Upper lobe of right lung (tissue), 1 donor: ENCODE measurements around the gene HNRNPL. TPM values are rescaled to one million over a fixed set of nuclear protein-coding genes. Genes with fewer than 3 reads are reported as not detected.
"Not testable (repeated sequence)": the region's sequence is repeated elsewhere in the genome, so short reads cannot be mapped to it uniquely, and the experiment has no call there.

Experiments used
- ATAC-seq: fragments of 200-7000 bp; cut with Tn5 transposase; one replicate; pipeline ENCODE4 v1.9.1; 2020; ENCODE audit warnings: mild to moderate bottlenecking, moderate library complexity
- DNase-seq: peaks from one replicate; pipeline ENCODE4 v3.0.0-alpha.2; 2020
- H3K27ac ChIP-seq: fragments of 200-600 bp; one replicate; pipeline ENCODE4 v1.8.0; 2022
- H3K27me3 ChIP-seq: fragments of 200-600 bp; one replicate; pipeline ENCODE4 v1.8.0; 2022; ENCODE audit warnings: mild to moderate bottlenecking
- H3K36me3 ChIP-seq: fragments of 200-600 bp; one replicate; pipeline ENCODE4 v1.8.0; 2022
- H3K4me1 ChIP-seq: fragments of 200-600 bp; one replicate; pipeline ENCODE4 v1.8.0; 2022
- H3K4me3 ChIP-seq: fragments of 200-600 bp; one replicate; pipeline ENCODE4 v1.8.0; 2022; ENCODE audit warnings: mild to moderate bottlenecking
- H3K9me3 ChIP-seq: fragments of 200-600 bp; one replicate; pipeline ENCODE4 v1.8.0; 2022
- CTCF ChIP-seq: fragments of 200-600 bp; IDR thresholded peaks from one replicate; pipeline ENCODE4 v1.8.0; 2022; ENCODE audit warnings: antibody characterized with exemption
- intact Hi-C: fragments of 100-400 bp; cut with DNase I; formaldehyde crosslinking; loops from one replicate; pipeline ENCODE4 v1.11.0; 2022
- total RNA-seq: library from RNA; stranded (reverse); fragmentation: NEBNext Ultra II Directional; extraction: Animal tissue kit (Norgen Biotek cat#: 25700); gene quantifications from one replicate; pipeline ENCODE4 v1.2.1, GENCODE V29; 2021
- donor health status: DM: no; HTN: yes; CAD: no; lungs with severe emphysema.

HNRNPL gene
- total RNA-seq, 1 donor from 2014 or later: 248 TPM

GRCh38 chr19:38875656-38876395 lies 26.0 kb upstream of the HNRNPL start:
- ATAC-seq: no peak

GRCh38 chr19:38873400-38873799 lies 23.6 kb upstream of the HNRNPL start:
- peaks cover 28% of the 10 kb centered on the region for H3K4me1 ChIP-seq
- H3K27me3 ChIP-seq, H3K9me3 ChIP-seq, H3K4me3 ChIP-seq, ATAC-seq, H3K36me3 ChIP-seq, DNase-seq, H3K27ac ChIP-seq, intact Hi-C loops: not testable (repeated sequence)

More at GRCh38 chr19:38875656-38876395, 26.0 kb upstream of the HNRNPL start:
- Histone ChIP-seq H3K9me3 (no peaks in the 10 kb centered on the region), H3K36me3 (peaks cover 4% of the 10 kb centered on the region), H3K4me3 (no peak overlapping the region), H3K27me3 (no peaks in the 10 kb centered on the region), H3K27ac (no peak overlapping the region), H3K4me1 (peaks cover 20% of the 10 kb centered on the region)
- TF ChIP-seq CTCF: no peak
- intact Hi-C loops: no loop called here
- DNase-seq: no peak

GRCh38 chr19:38870612-38871011 lies 20.8 kb upstream of the HNRNPL start:
- Histone ChIP-seq H3K4me3 (no peak overlapping the region), H3K4me1 (peaks cover 12% of the 10 kb centered on the region), H3K27ac (no peak overlapping the region), H3K9me3 (no peaks in the 10 kb centered on the region), H3K36me3 (no peaks in the 10 kb centered on the region), H3K27me3 (no peaks in the 10 kb centered on the region)
- no peak for TF ChIP-seq CTCF
- intact Hi-C loops: no loop called here
- DNase-seq (no peak), ATAC-seq (no peak)

- peak; percentile 98 for ATAC-seq
- Histone ChIP-seq H3K9me3 (no peaks in the 10 kb centered on the region), H3K27ac (peak overlapping the region; percentile 21), H3K36me3 (no peaks in the 10 kb centered on the region), H3K4me3 (peak overlapping the region; percentile 53), H3K4me1 (peaks cover 17% of the 10 kb centered on the region), H3K27me3 (no peaks in the 10 kb centered on the region)
- DNase-seq: peak; percentile 97
- intact Hi-C loops: no loop called here
- peak; percentile 87 for TF ChIP-seq CTCF
These were observed 20.2 kb upstream of the HNRNPL start for GRCh38 chr19:38869836-38870607.

GRCh38 chr19:38869160-38869835 lies 19.5 kb upstream of the HNRNPL start:
- peaks cover 23% of the 10 kb centered on the region for H3K4me1 ChIP-seq
- ATAC-seq (peak; percentile 1), DNase-seq (no peak)
- peak overlapping the region; percentile 21 for H3K27ac ChIP-seq
- H3K9me3 ChIP-seq: no peaks in the 10 kb centered on the region
- peak overlapping the region; percentile 53 for H3K4me3 ChIP-seq
- intact Hi-C loops: no loop called here
- no peaks in the 10 kb centered on the region for H3K36me3 ChIP-seq
- H3K27me3 ChIP-seq: no peaks in the 10 kb centered on the region
- no peak for TF ChIP-seq CTCF

GRCh38 chr19:38868551-38868950 lies 18.8 kb upstream of the HNRNPL start:
- DNase-seq: no peak
- intact Hi-C loops: no loop called here
- Histone ChIP-seq H3K9me3 (no peaks in the 10 kb centered on the region), H3K4me3 (peak overlapping the region; percentile 53), H3K4me1 (peaks cover 28% of the 10 kb centered on the region), H3K27me3 (no peaks in the 10 kb centered on the region), H3K27ac (no peak overlapping the region), H3K36me3 (no peaks in the 10 kb centered on the region)
- no peak for TF ChIP-seq CTCF
- no peak for ATAC-seq
